DMS114 treated with DMSO at 0.1 percent for 48 hours (cell line): Measurements from ENCODE around the gene FEM1A.
"Not testable (repeated sequence)": the region's sequence is repeated elsewhere in the genome, so short reads cannot be mapped to it uniquely, and the experiment has no call there.

ENCODE experiments used
- DNase-seq: peaks from one replicate; lab custom pipeline; 2025; ENCODE audit not compliant: unreplicated experiment; lab: John Stamatoyannopoulos, UW

The FEM1A gene

GRCh38 chr19:4791183-4792018, at the start of gene FEM1A:
Gene FEM1A (plus strand): TSS chr19:4791734. CDS start chr19:4791855, 121 bp downstream.
- peak; percentile 98 for DNase-seq

DNA sequence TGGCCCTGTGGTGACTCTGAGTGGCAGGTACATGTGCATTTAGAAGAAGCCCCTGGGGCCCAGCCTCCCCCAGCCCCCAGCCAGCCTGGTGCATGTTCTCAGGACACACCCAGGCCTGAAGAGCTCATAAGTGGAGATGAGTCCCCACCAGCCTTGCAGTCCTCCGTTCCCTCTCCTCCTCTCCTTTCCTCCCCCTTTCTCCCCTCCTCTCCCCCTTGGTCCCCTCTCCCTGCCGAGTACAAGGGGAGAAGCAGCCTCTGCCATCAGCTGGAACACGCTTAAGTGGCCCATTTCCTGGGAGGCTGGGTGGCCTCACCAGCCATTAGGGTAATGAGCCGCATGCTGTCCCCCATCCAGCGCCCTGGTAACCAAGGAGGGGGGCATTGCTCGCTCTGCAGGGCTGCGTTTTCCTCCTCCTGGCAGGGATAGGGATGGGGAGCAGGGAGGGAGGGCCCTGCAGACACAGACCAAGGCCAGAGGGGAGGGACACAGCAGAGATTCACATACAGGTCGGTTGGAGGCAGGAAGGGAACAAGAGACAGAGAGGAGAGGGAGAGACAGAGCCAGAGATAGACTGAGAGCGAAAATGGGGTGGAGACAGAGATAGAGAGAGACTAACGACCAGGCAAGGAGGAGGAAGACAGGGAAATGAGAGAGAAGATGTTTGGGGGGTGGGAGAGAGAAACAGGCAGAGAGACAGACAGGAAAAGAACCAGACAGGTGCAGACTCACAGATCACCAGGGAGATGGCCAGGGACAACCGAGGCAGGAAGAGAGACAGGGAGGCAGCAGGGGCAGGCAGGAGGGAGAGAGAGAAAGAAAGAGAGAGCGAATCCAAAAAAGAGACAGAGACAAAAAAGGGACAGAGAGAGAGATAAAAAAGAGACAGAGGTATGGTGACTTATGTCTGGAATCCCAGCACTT, 48.5 kb upstream of the FEM1A start:
- no peak for DNase-seq

GRCh38 chr19:4744451-4745174, 46.9 kb upstream of the FEM1A start:
- DNase-seq: no peak

- DNase-seq: not testable (repeated sequence)
Observed at GRCh38 chr19:4745175-4745574, 46.4 kb upstream of the FEM1A start.

DNA sequence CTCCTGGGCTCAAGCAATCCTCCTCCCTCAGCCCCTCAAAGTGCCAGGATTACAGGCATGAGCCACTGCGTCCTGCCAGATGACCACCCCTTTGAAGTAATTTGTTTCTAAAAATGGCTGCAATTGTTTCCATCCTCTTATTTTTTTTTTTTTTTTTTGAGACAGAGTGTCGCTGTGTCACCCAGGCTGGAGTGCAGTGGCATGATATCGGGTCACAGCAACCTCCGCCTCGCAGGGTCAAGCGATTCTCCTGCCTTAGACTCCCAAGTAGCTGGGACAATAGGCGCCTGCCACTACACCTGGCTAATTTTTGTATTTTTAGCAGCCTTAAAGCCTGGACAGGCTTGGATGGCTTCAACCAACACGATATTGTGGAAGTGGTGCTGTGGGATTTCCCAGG, 45.5 kb upstream of the FEM1A start:
- DNase-seq: no peak

DNA sequence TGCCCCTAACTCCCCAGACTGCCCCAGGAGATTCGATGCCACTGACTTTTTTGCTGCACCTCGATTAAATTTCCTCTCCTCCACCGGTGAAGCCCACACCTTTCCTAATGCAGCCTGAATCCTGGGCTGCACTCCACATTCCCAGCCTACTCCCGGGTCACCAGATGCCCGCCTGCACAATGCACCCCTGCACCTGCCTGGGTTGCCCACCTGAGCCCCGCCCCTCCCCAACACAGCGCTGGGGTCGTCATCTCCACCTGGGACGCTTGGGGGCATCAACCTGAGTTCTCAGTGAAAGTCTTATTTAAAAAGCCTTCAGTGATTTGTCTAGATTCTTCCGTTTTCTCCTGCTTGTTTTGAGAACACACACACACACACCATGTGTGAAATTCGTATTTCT, 43.3 kb upstream of the FEM1A start:
- no peak for DNase-seq

GRCh38 chr19:4748589-4748988, 42.9 kb upstream of the FEM1A start:
- DNase-seq: no peak

- DNase-seq: no peak
Observed at GRCh38 chr19:4749870-4750590, 41.5 kb upstream of the FEM1A start.

- no peak for DNase-seq
Observed at GRCh38 chr19:4754248-4754647, 37.3 kb upstream of the FEM1A start.

DNA sequence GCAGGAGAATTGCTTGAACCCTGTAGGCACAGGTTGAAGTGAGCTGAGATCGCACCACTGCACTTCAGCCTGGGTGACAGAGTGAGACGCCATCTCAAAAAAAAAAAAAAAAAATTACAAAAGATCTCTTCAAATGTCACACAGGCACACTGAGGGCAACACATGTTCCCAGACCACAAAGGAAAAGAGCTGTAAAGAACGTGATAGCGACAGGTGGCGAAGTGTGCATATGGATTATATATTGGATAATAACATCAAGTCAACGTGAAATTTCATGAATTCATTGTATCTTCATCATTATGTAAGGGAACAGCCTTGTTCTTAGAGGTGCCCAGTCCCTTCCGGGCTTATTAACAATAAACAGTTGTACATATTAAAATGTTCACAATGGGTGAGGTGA, 36.1 kb upstream of the FEM1A start:
- DNase-seq: no peak

GRCh38 chr19:4758082-4758481, 33.5 kb upstream of the FEM1A start:
- DNase-seq: no peak

DNA sequence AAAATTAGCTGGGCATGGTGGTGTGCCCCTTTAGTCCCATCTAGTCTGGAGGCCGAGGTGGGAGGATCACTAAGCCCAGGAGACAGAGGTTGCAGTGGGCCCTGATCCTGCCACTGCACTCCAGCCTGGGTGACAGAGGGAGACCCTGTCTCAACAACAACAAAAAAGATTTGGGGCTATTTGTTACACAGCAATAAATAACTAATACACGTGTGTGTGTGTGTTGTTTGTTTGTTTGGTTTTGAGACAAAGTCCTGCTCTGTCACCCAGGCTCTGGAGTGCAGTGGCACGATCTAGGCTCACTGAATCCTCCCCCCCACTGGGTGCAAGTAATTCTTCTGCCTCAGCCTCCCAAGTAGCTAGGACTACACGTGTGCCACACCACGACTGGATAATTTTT, 32.9 kb upstream of the FEM1A start:
- DNase-seq: no peak

DNA sequence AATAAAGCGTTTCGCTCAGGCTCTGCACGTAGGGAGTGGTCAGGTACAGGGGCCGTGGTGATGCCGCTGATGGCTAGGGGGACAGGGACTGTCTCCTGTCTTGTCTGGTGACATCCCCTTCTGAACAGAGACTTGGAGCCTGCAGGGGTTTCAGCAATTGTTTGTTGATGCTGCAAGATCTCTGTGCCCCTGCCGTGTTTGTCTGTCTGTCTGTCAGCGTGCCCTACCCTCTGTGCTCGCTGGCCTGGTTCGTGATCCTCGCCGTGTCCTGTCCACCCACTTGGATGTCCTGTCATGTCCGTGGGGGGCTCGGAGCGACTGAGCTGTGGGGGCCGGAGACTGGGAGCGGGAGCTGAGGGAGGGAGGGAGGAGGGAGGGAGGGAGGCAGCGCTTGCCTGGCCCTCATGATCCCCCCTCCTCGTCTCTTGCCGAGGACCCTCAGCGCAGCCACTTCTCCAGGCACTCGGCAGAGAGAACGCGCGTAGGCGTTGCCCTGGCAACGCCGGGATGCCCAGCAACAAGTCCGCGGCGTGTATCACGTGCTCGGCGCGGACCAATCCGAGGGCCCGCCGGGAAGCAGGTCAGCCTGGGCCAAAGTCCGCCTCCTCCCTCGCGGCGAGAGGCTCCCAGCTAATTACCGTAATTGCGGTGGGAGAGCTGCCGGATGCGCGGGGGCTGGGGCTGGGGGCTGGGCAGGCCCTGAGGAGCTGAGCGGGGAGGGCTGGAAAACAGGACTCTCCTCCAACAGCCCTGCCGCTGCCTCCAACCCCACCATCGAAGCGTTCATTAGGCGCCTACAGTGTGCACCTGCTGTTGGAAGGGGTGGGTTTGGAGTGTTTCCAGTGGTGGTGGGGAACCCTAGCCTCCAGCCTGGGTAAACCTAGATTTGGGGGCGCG, 31.9 kb upstream of the FEM1A start:
- DNase-seq: peak; percentile 55

DNA sequence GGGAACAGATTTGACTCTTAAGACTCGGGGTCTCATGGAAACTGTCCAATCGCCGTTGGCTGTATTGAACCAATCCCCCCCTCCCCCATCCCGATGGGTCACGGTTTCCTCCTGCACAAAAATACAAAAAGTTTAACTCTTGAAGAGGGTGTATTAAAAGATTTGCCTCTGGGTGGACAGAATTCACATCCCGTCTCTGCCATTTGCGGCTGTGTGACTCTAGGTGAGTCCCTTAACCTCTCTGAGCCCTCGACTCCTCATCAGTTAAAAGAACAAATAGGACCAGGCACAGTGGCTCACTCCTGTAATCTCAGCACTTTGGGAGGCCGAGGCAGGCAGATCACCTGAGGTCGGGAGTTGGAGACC, 31.3 kb upstream of the FEM1A start:
- no peak for DNase-seq

DNA sequence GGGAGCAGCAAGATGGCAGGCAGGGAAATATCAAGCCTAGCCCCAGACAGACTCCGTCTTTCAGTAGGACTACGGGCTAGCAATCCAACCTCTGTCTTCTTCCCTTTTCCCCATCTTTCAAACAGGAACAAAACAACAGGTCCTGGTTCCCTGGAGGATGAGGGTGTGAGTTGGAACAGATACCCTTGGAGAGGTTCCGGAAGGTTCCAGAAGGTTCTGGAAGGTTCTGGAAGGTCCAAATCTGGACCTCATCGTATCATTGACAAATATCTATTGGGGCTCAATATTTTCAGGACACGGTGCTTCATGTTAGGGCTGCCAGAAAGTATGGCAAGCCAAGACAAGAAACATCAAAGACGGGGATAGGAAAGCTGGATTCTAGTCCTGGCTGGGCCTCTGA, 28.5 kb upstream of the FEM1A start:
- no peak for DNase-seq

DNA sequence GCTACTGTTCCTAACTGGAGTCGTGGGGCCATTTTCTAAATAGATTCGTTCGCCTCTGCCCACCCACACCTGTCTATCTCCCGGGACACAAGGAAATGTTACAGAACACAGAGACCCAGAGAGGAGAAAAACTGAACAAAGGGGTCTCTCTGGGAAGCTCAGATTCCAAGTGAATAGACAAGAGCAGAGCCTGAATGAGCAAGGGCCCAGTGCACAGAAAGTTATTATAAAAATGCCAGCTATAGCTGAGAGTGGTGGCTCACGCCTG, 27.2 kb upstream of the FEM1A start:
- DNase-seq: no peak

- DNase-seq: no peak
Observed at GRCh38 chr19:4768934-4769777, 22.4 kb upstream of the FEM1A start.

DNA sequence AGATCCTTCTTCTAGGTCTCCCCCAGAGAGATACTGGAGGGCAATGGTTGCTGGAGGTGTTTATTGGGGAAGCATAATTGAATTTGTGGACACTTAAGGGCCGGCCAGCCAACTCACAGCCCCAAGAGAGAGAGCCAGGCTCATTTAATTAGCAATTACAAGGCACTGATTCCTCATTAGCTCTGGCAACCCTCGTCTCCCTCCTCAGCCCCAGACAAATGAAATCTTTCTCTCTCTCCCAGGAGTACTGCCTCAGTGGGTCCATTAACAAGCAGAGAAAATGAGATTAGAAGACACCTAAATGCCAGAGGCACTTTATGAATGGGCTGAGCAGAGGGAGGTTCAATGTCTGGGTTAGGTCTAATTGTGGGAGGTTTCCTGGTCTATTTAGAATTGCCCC, 19.0 kb upstream of the FEM1A start:
- no peak for DNase-seq

DNA sequence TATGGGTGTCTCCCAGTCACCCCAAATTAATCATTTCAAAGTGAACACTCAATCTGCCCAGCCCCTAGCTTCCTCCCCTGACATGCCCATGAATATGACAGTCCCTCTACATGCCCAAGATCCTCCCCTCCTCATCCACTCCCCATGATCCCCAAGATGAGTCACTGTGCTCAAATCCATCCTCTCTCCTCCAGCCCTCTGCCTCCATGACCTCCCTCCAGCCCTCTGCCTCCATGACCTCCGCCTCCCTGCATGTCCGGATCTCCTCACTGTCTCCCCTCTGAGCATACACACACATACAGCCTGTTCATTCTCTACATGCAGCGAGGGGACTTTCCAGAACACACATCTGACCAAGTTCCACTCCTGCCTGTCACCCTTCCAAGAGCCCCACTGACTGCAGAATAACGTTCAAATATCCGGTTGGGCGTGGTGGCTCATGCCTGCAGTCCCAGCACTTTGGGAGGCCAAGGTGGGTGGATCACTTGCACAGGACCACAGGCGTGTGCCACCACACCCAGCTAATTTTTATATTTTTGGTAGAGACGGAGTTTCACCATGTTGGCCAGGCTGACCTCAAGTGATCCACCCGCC, 18.4 kb upstream of the FEM1A start:
- DNase-seq: no peak
